NB4 (cell line): ENCODE measurements around the gene EXOSC3.

Source experiments
- CTCF ChIP-seq: IDR thresholded peaks from one replicate; pipeline ENCODE4 v1.5.1; 2012; ENCODE audit warnings: low read depth, low read length
- POLR2A ChIP-seq: IDR thresholded peaks from 2 replicates; pipeline ENCODE4 v1.6.1; 2011; ENCODE audit warnings: mild to moderate bottlenecking; ENCODE audit not compliant: insufficient read length; ENCODE audit errors: extremely low read depth

GRCh38 chr9:37801959-37802711 is 17.3 kb upstream of the EXOSC3 start:
- TF ChIP-seq CTCF (no peak), POLR2A (no peak)
